ENCODE data around the gene DNASE2. TPM values are rescaled to one million over a fixed set of nuclear protein-coding genes. Genes with fewer than 3 reads are reported as not detected.

Gene DNASE2
- total RNA-seq, 1 donor from 2014 or later = 19.7 TPM

GRCh38 chr19:12880551-12881171 lies 588 bp downstream of the DNASE2 start:
- Histone ChIP-seq H3K27me3 (ENCODE audit: low read depth) (peaks cover 33% of the 10 kb centered on the region), H3K27ac (replicated peaks) (peak overlapping the region; percentile 88), H3K36me3 (peaks cover 30% of the 10 kb centered on the region), H3K4me1 (peaks cover 23% of the 10 kb centered on the region), H3K4me3 (peak overlapping the region; percentile 74), H3K9me3 (replicated peaks) (peaks cover 11% of the 10 kb centered on the region)
- intact Hi-C loops (cut with micrococcal nuclease) = no loop called here
- TF ChIP-seq CTCF (IDR thresholded peaks at IDR 0.05; ENCODE audit: borderline replicate concordance) = no peak
- no peak for DNase-seq

DNA sequence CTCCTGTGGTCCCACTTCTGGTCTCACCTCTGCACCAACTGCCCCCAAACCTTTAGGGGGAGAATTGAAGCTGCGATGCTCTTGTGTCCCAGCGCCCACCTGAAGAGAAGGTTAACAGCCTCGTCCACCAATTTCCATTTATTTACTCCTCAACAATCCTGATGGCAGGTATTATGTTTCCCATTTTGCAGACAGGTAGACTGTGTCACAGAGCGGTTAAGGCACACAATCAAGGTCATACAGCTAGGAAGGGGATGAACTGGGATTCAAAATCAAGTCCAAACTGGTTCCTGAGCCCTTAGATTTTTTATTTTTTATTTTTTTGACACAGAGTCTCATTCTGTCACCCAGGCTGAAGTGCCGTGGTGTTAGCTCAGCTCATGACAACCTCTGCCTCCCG lies 6.2 kb downstream of the DNASE2 start:
- peaks cover 10% of the 10 kb centered on the region for H3K4me1 ChIP-seq
- H3K27me3 ChIP-seq (ENCODE audit: low read depth) = peaks cover 9% of the 10 kb centered on the region
- no peak for TF ChIP-seq CTCF (IDR thresholded peaks at IDR 0.05; ENCODE audit: borderline replicate concordance)
- H3K27ac ChIP-seq (replicated peaks) = no peak overlapping the region
- H3K36me3 ChIP-seq = peaks cover 34% of the 10 kb centered on the region
- no peaks in the 10 kb centered on the region for H3K9me3 ChIP-seq (replicated peaks)
- intact Hi-C loops (cut with micrococcal nuclease) = no loop called here
- no peak for DNase-seq
- H3K4me3 ChIP-seq = no peak overlapping the region

DNA sequence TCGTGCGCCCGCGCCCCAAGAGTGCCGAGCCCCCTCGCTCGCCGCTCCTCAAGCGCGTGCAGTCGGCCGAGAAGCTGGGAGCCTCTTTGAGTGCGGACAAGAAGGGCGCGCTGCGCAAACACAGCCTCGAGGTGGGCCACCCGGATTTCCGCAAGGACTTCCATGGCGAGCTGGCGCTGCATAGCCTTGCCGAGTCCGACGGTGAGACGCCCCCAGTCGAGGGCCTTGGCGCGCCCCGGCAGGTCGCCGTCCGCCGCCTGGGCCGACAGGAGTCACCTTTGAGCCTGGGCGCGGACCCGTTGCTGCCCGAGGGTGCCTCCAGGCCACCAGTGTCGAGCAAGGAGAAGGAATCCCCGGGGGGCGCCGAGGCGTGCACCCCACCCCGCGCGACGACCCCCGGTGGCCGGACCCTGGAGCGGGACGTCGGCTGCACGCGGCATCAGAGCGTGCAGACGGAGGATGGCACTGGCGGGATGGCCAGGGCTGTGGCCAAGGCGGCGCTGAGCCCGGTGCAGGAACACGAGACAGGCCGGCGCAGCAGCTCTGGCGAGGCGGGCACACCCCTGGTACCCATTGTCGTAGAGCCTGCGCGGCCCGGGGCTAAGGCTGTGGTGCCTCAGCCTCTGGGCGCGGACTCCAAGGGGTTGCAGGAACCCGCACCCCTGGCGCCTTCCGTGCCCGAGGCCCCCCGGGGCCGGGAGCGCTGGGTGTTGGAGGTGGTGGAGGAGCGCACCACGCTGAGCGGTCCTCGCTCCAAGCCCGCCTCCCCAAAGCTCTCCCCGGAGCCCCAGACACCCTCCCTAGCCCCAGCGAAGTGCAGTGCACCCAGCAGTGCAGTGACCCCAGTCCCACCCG lies 7.1 kb downstream of the DNASE2 start:
- H3K36me3 ChIP-seq = peaks cover 34% of the 10 kb centered on the region
- no peak overlapping the region for H3K27ac ChIP-seq (replicated peaks)
- no peak for DNase-seq

GRCh38 chr19:12872941-12873890 lies 8.0 kb downstream of the DNASE2 start:
- no peak for TF ChIP-seq CTCF (IDR thresholded peaks at IDR 0.05; ENCODE audit: borderline replicate concordance)
- H3K4me1 ChIP-seq = peaks cover 8% of the 10 kb centered on the region
- H3K4me3 ChIP-seq = peak overlapping the region; percentile 59
- H3K27ac ChIP-seq (replicated peaks) = no peak overlapping the region
- H3K9me3 ChIP-seq (replicated peaks) = no peaks in the 10 kb centered on the region
- peaks cover 28% of the 10 kb centered on the region for H3K36me3 ChIP-seq
- H3K27me3 ChIP-seq (ENCODE audit: low read depth) = peaks cover 22% of the 10 kb centered on the region
- intact Hi-C loops (cut with micrococcal nuclease) = no loop called here
- DNase-seq = no peak

More for the DNA sequence above, 7.1 kb downstream of the DNASE2 start:
- Histone ChIP-seq H3K4me1 (peaks cover 8% of the 10 kb centered on the region), H3K27me3 (ENCODE audit: low read depth) (peaks cover 13% of the 10 kb centered on the region), H3K4me3 (peak overlapping the region; percentile 59), H3K9me3 (replicated peaks) (no peaks in the 10 kb centered on the region)
- intact Hi-C loops (cut with micrococcal nuclease) = no loop called here
- no peak for TF ChIP-seq CTCF (IDR thresholded peaks at IDR 0.05; ENCODE audit: borderline replicate concordance)

DNA sequence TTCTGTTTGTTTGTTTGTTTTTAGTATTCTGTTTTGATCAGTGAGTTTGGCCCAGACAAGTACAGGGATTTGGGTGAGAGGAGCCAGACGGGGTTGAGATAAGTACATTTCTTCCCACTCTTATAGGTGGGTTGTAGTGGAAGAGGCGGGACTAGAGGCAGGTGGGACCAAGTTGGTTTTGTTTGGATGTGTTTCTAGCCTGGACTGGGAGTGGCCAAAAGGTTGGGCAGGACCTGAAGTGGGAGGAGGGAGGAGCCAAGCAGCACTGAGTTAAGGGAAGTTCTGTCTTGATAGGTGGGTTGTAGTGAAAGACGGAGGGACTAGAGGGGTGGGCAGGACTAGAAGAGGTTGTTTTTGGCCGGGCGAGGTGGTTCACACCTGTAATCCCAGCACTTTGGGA lies 9.0 kb downstream of the DNASE2 start:
- intact Hi-C loops (cut with micrococcal nuclease) = no loop called here
- DNase-seq = no peak
- H3K4me3 ChIP-seq = no peak overlapping the region

More for the DNA sequence above, 9.0 kb downstream of the DNASE2 start:
- H3K27me3 ChIP-seq (ENCODE audit: low read depth) = peaks cover 30% of the 10 kb centered on the region
- TF ChIP-seq CTCF (IDR thresholded peaks at IDR 0.05; ENCODE audit: borderline replicate concordance) = no peak
- peaks cover 18% of the 10 kb centered on the region for H3K36me3 ChIP-seq
- H3K27ac ChIP-seq (replicated peaks) = no peak overlapping the region
- no peaks in the 10 kb centered on the region for H3K9me3 ChIP-seq (replicated peaks)
- H3K4me1 ChIP-seq = peaks cover 15% of the 10 kb centered on the region
